Mammary epithelial cell (primary cell): ENCODE measurements around the gene ATG2B.

Experiments
- CTCF ChIP-seq, 2 donors: IDR thresholded peaks in 1 of 2; conservative IDR thresholded peaks in 1 of 2; 2 replicates each; pipeline ENCODE4 v1.5.1; 2011 to 2012; ENCODE audit warnings: inconsistent platforms in 2 of 2, low read length in 2 of 2, mild to moderate bottlenecking in 2 of 2, control low read depth in 1 of 2, low read depth in 1 of 2; ENCODE audit not compliant: insufficient read depth in 1 of 2; ENCODE audit errors: extremely low read depth in 1 of 2
- EZH2 ChIP-seq: IDR thresholded peaks from 2 replicates; pipeline ENCODE4 v1.6.1; 2012; ENCODE audit warnings: low read length, inconsistent platforms, borderline replicate concordance

GRCh38 chr14:96399405-96399804, 36.3 kb upstream of the ATG2B start:
- TF ChIP-seq CTCF (conservative IDR thresholded peaks at IDR 0.05 in 1 of 2, IDR thresholded peaks at IDR 0.05 in 1 of 2; ENCODE audit: extremely low read depth in 1 of 2, insufficient read depth in 1 of 2, low read depth in 1 of 2, low read length in 2 of 2) = no peak
- no peak for TF ChIP-seq EZH2
